Kidney (tissue), 14 donors: Measurements from ENCODE around the gene PDE4D. TPM values are rescaled to one million over a fixed set of nuclear protein-coding genes. Genes with fewer than 3 reads are reported as not detected.

Experiments
- DNase-seq, 5 donors: peaks; one replicate each; pipeline ENCODE4 v3.0.0-alpha.2; 2013 to 2020
- FAIRE-seq: peaks from 2 replicates; lab custom pipeline; 2012; peaks lifted over from hg19 to GRCh38; lab: Jason Lieb, UNC
- H3K27ac ChIP-seq, 2 donors: one replicate each; pipeline ENCODE4 v1.7.0; 2013; ENCODE audit warnings: low read depth in 2 of 2, low read length in 2 of 2, inconsistent platforms in 1 of 2
- H3K27me3 ChIP-seq: one replicate; pipeline ENCODE4 v1.7.1; 2013; ENCODE audit warnings: low read length, inconsistent platforms; ENCODE audit not compliant: control insufficient read depth, insufficient read depth
- H3K36me3 ChIP-seq, 3 donors: one replicate each; pipeline versions ENCODE4 v1.7.0 to v1.7.1; 2013; ENCODE audit warnings: low read length in 3 of 3, control low read depth in 1 of 3, inconsistent platforms in 1 of 3; ENCODE audit not compliant: insufficient read depth in 3 of 3, control insufficient read depth in 2 of 3
- H3K4me1 ChIP-seq, 3 donors: one replicate each; pipeline versions ENCODE4 v1.7.0 to v1.7.1; 2013; ENCODE audit warnings: low read length in 3 of 3, inconsistent platforms in 1 of 3, low read depth in 1 of 3; ENCODE audit not compliant: control insufficient read depth in 2 of 3, insufficient read depth in 2 of 3
- H3K4me3 ChIP-seq, 3 donors: one replicate each; pipeline versions ENCODE4 v1.7.0 to v1.8.1; 2013; ENCODE audit warnings: low read length in 3 of 3, control low read depth in 1 of 3, inconsistent platforms in 1 of 3
- H3K9ac ChIP-seq, 3 donors: one replicate each; pipeline versions ENCODE4 v1.7.0 to v1.7.1; 2013; ENCODE audit warnings: low read length in 3 of 3, control low read depth in 1 of 3, inconsistent platforms in 1 of 3
- H3K9me3 ChIP-seq, 3 donors: one replicate each; pipeline versions ENCODE4 v1.7.0 to v1.7.1; 2013; ENCODE audit warnings: low read length in 3 of 3, control low read depth in 1 of 3, inconsistent platforms in 1 of 3; ENCODE audit not compliant: control insufficient read depth in 2 of 3, insufficient read depth in 1 of 3
- intact Hi-C: fragments of 100-400 bp; cut with DNase I; formaldehyde crosslinking; loops from one replicate; pipeline ENCODE4 v1.11.1; 2022
- polyA plus RNA-seq: library from polyadenylated mRNA; stranded (reverse); fragments of 350-450 nt; fragmentation: Illumina TruSeq; extraction: RNeasy Lipid Tissue Mini Kit (QIAGEN cat#74804); gene quantifications from one replicate; pipeline ENCODE4 v1.2.3, GENCODE V29; 2014; ENCODE audit warnings: low read depth, low replicate concordance; ENCODE audit not compliant: insufficient read depth
- total RNA-seq: library from RNA; stranded (reverse); fragmentation: NEBNext Ultra II Directional; extraction: Animal tissue kit (Norgen Biotek cat#: 25700); gene quantifications from one replicate; pipeline ENCODE4 v1.2.1, GENCODE V29; 2021
- TF ChIP-seq, protein P1 (sequence below): IDR thresholded peaks from 3 replicates; pipeline ENCODE4 v1.5.1; 2012; ENCODE audit warnings: mild to moderate bottlenecking, moderate library complexity, borderline replicate concordance; ENCODE audit not compliant: insufficient read depth; ENCODE audit errors: extremely low read depth
- donor health status: control.
- donor health status: control.
- donor health status: control.
- donor health status: control.
- donor health status: control.
- donor health status: DM: yes; HTN: yes; CAD: no.
- donor health status: Normal renal cell carcinoma (clear cell type).

PDE4D gene
- total and polyA plus RNA-seq, 2 donors from 2014 or later = 9.2 to 78.9 TPM

DNA sequence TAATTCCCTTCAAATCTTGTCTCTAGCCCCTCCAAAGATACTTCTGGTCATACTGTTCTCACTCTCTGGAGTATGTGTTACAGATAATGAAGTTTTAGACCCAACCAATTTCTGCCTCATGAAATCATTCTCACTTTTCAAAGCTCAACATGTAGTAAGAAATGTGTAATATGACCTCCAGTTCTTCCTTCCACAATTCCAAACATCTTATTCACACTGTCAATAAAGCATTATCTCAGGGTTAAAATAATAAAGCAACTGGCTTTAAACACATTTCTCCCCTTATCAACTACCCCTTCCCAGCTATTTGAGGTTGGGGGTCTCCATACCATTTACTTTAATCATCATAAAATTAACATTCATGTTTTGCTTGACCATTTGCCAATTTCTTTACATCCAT, 656.5 kb downstream of the PDE4D start:
- H3K9ac ChIP-seq = no peak overlapping the region
- TF ChIP-seq, protein P1, sequence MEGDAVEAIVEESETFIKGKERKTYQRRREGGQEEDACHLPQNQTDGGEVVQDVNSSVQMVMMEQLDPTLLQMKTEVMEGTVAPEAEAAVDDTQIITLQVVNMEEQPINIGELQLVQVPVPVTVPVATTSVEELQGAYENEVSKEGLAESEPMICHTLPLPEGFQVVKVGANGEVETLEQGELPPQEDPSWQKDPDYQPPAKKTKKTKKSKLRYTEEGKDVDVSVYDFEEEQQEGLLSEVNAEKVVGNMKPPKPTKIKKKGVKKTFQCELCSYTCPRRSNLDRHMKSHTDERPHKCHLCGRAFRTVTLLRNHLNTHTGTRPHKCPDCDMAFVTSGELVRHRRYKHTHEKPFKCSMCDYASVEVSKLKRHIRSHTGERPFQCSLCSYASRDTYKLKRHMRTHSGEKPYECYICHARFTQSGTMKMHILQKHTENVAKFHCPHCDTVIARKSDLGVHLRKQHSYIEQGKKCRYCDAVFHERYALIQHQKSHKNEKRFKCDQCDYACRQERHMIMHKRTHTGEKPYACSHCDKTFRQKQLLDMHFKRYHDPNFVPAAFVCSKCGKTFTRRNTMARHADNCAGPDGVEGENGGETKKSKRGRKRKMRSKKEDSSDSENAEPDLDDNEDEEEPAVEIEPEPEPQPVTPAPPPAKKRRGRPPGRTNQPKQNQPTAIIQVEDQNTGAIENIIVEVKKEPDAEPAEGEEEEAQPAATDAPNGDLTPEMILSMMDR = no peak
- no peak for FAIRE-seq

DNA sequence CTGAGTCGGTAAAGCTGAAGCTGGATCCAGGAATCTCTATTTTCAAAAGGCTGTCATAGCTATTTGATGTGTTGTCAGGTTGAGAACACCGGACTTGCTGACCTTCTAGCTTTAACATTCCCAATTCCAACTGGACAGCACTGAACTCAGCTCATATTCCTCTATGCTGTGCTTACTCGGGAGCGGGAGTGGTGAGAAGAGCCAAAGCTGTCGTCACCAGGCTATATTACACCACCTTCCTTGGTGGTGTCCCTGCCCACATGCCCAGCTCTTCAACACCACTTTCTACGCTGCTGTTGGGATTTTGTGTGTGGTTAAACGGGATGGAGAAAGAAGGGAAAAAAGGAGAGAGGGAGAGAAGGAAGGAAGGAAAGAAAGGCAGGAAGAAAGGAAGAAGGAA, 657.1 kb downstream of the PDE4D start:
- no peak overlapping the region for H3K9ac ChIP-seq
- no peaks in the 10 kb centered on the region for H3K27me3 ChIP-seq
- H3K9me3 ChIP-seq = no peaks in the 10 kb centered on the region
- no peak for FAIRE-seq
- no peak overlapping the region for H3K4me3 ChIP-seq
- TF ChIP-seq, protein P1 = no peak
- peaks cover 0 to 4% (median 0%) of the 10 kb centered on the region in 3 donors for H3K4me1 ChIP-seq
- DNase-seq = no peak
- H3K27ac ChIP-seq = no peak overlapping the region
- intact Hi-C loops = no loop called here
- no peaks in the 10 kb centered on the region for H3K36me3 ChIP-seq

More for the DNA sequence above, 656.5 kb downstream of the PDE4D start:
- no peak for DNase-seq
- Histone ChIP-seq H3K4me1 (peaks cover 0 to 4% (median 0%) of the 10 kb centered on the region in 3 donors), H3K4me3 (no peak overlapping the region), H3K27me3 (no peaks in the 10 kb centered on the region), H3K27ac (no peak overlapping the region), H3K36me3 (no peaks in the 10 kb centered on the region), H3K9me3 (no peaks in the 10 kb centered on the region)
- intact Hi-C loops = no loop called here

DNA sequence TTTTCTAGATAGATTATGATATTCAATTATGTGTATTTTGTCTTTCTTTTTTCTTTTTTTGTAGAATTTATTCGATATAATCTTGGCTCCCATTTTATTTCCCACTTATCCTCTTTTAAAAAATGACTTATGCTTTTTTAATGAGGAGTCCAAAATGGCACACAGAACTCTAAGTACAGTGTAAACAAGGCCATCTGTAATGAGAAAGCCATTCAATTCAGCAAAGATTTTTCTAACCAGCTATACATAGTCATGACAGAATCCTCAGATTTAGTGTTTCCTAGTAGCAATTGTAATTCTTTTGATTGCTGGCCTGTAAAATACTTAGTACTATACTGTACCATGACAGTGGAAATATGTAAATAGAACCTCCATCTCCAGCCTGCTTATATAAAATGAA, 659.3 kb downstream of the PDE4D start:
- TF ChIP-seq, protein P1 = no peak
- no peak overlapping the region for H3K27ac ChIP-seq
- no peak for DNase-seq

More for the DNA sequence above, 659.3 kb downstream of the PDE4D start:
- Histone ChIP-seq H3K9ac (no peak overlapping the region), H3K9me3 (no peaks in the 10 kb centered on the region), H3K4me3 (no peak overlapping the region), H3K27me3 (no peaks in the 10 kb centered on the region), H3K36me3 (no peaks in the 10 kb centered on the region), H3K4me1 (no peaks in the 10 kb centered on the region)
- FAIRE-seq = no peak
- intact Hi-C loops = no loop called here
